ENCODE results near the gene LRP8. TPM values are rescaled to one million over a fixed set of nuclear protein-coding genes. Genes with fewer than 3 reads are reported as not detected.

LRP8 gene
- polyA plus RNA-seq, 2 of the 4 experiments (the other 2 are of a cell fraction), result 32.6 to 46.1 TPM

- WGBS (ENCODE audit: missing lambda C conversion rate), result 58% methylated on average over 2 of the region's 7 CpGs
- ChIA-PET CTCF (interaction anchor here (0.6 to 0.9 kb wide), 3 partner anchors 21 to 133 kb away, joined by 3 to 4 read pairs (median 3); no protein-coding TSS in a partner anchor), POLR2A (no interaction called here)
- Histone ChIP-seq H3K4me3 (no peak overlapping the region), H3K9me3 (no peaks in the 10 kb centered on the region), H3K4me2 (no peak overlapping the region), H3K27ac (no peak overlapping the region), H3K4me1 (no peaks in the 10 kb centered on the region)
- TF ChIP-seq NR3C1 (IDR thresholded peaks at IDR 0.05) (no peak), CTCF (IDR thresholded peaks at IDR 0.05) (no peak), SMC3 (IDR thresholded peaks at IDR 0.05) (no peak), POLR2AphosphoS2 (conservative IDR thresholded peaks at IDR 0.05; ENCODE audit: low read length) (no peak), PBX3 (IDR thresholded peaks at IDR 0.05) (no peak), KDM1A (IDR thresholded peaks at IDR 0.05; ENCODE audit: low read depth) (no peak), REST (IDR thresholded peaks at IDR 0.05) (no peak), KDM5A (IDR thresholded peaks at IDR 0.05) (no peak), CHD2 (IDR thresholded peaks at IDR 0.05; ENCODE audit: low read length, partially characterized antibody) (no peak), EHMT2 (IDR thresholded peaks at IDR 0.05; ENCODE audit: low read depth) (no peak), RNF2 (IDR thresholded peaks at IDR 0.05; ENCODE audit: borderline replicate concordance, low read depth) (no peak), EP300 (IDR thresholded peaks at IDR 0.05) (no peak), HMGXB4 (CRISPR knock-in tag; IDR thresholded peaks at IDR 0.05; ENCODE audit: borderline replicate concordance) (no peak), RFX5 (IDR thresholded peaks at IDR 0.05) (no peak), HDAC2 (IDR thresholded peaks at IDR 0.05) (no peak), E2F6 (IDR thresholded peaks at IDR 0.05; ENCODE audit: borderline replicate concordance, low read depth) (no peak), RAD21 (conservative IDR thresholded peaks at IDR 0.05 in 1 of 2, IDR thresholded peaks at IDR 0.05 in 1 of 2) (no peak)
- DNase-seq (ENCODE audit: low read depth in 1 of 2, low spot score in 1 of 2) (no peak), ATAC-seq (no peak), FAIRE-seq (no peak)
Measured at GRCh38 chr1:53345996-53346813, 18.3 kb upstream of the LRP8 start.
